ENCODE results near the gene ZNF488. TPM values are rescaled to one million over a fixed set of nuclear protein-coding genes. Genes with fewer than 3 reads are reported as not detected.

Gene ZNF488
- total RNA-seq, 1 donor from 2014 or later = 0.35 TPM

- Mint-ChIP-seq H3K9me3 (ENCODE audit: unreplicated experiment) (no peaks in the 10 kb centered on the region), H3K4me1 (ENCODE audit: unreplicated experiment) (no peaks in the 10 kb centered on the region), H3K4me3 (ENCODE audit: unreplicated experiment) (no peak overlapping the region), H3K27ac (ENCODE audit: unreplicated experiment) (no peak overlapping the region), H3K36me3 (ENCODE audit: unreplicated experiment) (no peaks in the 10 kb centered on the region), H3K27me3 (ENCODE audit: unreplicated experiment) (no peaks in the 10 kb centered on the region)
- no peak for DNase-seq (ENCODE audit: extremely low spot score, unreplicated experiment)
- no peak for TF ChIP-seq CTCF (IDR thresholded peaks at IDR 0.05)
These were observed 30.7 kb downstream of the ZNF488 start for GRCh38 chr10:47353351-47353750.

GRCh38 chr10:47351899-47352815 lies 31.9 kb downstream of the ZNF488 start:
- Mint-ChIP-seq H3K4me1 (ENCODE audit: unreplicated experiment) (no peaks in the 10 kb centered on the region), H3K27me3 (ENCODE audit: unreplicated experiment) (no peaks in the 10 kb centered on the region), H3K27ac (ENCODE audit: unreplicated experiment) (no peak overlapping the region), H3K36me3 (ENCODE audit: unreplicated experiment) (no peaks in the 10 kb centered on the region), H3K4me3 (ENCODE audit: unreplicated experiment) (no peak overlapping the region), H3K9me3 (ENCODE audit: unreplicated experiment) (no peaks in the 10 kb centered on the region)
- no peak for DNase-seq (ENCODE audit: extremely low spot score, unreplicated experiment)
- TF ChIP-seq CTCF (IDR thresholded peaks at IDR 0.05) = no peak

- Mint-ChIP-seq H3K27me3 (ENCODE audit: unreplicated experiment) (peaks cover 5% of the 10 kb centered on the region), H3K4me1 (ENCODE audit: unreplicated experiment) (no peaks in the 10 kb centered on the region), H3K4me3 (ENCODE audit: unreplicated experiment) (no peak overlapping the region), H3K36me3 (ENCODE audit: unreplicated experiment) (no peaks in the 10 kb centered on the region), H3K9me3 (ENCODE audit: unreplicated experiment) (no peaks in the 10 kb centered on the region), H3K27ac (ENCODE audit: unreplicated experiment) (no peak overlapping the region)
- no peak for DNase-seq (ENCODE audit: extremely low spot score, unreplicated experiment)
- no peak for TF ChIP-seq CTCF (IDR thresholded peaks at IDR 0.05)
These were observed 33.1 kb downstream of the ZNF488 start for GRCh38 chr10:47350671-47351640.

- Mint-ChIP-seq H3K4me3 (ENCODE audit: unreplicated experiment) (no peak overlapping the region), H3K4me1 (ENCODE audit: unreplicated experiment) (no peaks in the 10 kb centered on the region), H3K27me3 (ENCODE audit: unreplicated experiment) (peaks cover 14% of the 10 kb centered on the region), H3K27ac (ENCODE audit: unreplicated experiment) (no peak overlapping the region), H3K9me3 (ENCODE audit: unreplicated experiment) (no peaks in the 10 kb centered on the region), H3K36me3 (ENCODE audit: unreplicated experiment) (no peaks in the 10 kb centered on the region)
- TF ChIP-seq CTCF (IDR thresholded peaks at IDR 0.05) = no peak
- no peak for DNase-seq (ENCODE audit: extremely low spot score, unreplicated experiment)
These were observed 34.1 kb downstream of the ZNF488 start for GRCh38 chr10:47349941-47350371.
